ENCODE results near the gene BEAN1.
"Not testable (repeated sequence)": the region's sequence is repeated elsewhere in the genome, so short reads cannot be mapped to it uniquely, and the experiment has no call there.

The BEAN1 gene

DNA sequence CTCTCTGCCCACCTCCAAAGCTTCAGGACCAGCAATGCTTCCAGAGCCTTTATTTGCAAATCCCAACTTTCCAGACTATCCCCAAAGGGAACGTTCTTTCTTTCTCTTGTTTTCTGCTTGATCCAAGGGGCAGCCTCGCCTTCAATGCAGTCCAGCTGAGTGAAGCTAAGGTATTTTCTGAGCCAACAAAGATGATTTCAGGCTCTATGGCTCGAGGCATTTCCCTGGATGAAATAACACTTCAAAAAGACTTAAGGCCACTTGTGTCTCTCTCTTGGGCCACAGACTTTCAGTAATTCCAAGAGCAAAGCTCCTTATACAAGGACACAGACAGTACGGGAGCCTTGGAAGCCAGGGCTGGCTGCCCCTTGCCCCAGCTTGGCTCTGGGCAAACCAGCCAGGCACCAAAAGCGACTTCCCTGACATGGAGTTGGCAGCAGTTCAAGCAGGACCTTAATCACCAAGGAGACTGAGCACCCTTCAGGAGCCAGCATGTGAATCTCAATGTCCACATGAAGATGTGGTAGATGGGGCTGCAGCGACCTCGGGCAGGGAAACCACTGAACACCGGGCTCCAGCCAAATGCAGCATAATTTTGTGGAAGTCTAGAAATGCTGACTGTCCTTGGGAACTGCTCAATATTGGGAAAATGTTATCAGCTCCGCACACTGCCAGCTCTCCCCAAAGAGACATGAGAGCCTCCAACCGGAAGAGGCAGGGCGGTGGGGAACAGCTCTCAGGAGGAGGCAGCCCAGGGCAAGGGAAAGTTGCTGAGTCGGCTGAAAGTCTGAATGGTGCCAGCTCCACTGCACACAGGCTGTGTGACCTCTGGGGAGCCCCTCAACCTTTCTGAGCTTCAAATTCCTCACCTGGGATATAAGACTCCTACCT is 83.9 kb downstream of the BEAN1 start:
- DNase-seq, result no peak

DNA sequence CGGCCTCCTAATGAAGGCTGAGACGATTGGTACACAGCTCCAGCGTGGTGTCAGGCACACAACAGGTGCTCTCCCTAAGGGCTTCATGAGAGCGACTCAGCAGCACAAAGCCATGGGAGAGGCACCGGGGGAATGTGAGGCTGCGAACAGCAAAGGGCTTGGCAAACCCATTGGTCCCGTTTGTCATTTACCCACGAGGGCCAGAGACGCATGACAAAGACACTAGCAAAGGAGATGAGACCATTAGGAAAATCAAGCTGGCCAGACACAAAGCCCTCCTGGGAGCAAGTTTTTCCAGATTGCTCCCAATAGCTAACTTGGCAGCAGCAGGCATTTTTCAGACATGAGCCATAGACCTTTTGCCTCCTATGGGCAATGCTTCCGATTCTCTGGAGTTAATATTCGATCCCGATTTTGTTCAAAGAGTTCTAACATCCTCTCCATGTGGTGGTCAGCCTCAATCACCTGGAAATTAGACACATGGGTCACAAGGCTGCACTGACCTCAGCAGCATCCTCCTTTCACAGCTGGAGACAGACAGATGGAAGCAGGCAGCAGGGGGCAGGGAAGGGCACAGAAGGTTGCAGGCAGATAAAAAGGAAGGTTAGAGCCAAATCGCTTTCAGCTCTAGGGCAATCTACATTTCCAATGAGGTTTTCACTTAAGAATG is 84.6 kb downstream of the BEAN1 start:
- no peak for DNase-seq

DNA sequence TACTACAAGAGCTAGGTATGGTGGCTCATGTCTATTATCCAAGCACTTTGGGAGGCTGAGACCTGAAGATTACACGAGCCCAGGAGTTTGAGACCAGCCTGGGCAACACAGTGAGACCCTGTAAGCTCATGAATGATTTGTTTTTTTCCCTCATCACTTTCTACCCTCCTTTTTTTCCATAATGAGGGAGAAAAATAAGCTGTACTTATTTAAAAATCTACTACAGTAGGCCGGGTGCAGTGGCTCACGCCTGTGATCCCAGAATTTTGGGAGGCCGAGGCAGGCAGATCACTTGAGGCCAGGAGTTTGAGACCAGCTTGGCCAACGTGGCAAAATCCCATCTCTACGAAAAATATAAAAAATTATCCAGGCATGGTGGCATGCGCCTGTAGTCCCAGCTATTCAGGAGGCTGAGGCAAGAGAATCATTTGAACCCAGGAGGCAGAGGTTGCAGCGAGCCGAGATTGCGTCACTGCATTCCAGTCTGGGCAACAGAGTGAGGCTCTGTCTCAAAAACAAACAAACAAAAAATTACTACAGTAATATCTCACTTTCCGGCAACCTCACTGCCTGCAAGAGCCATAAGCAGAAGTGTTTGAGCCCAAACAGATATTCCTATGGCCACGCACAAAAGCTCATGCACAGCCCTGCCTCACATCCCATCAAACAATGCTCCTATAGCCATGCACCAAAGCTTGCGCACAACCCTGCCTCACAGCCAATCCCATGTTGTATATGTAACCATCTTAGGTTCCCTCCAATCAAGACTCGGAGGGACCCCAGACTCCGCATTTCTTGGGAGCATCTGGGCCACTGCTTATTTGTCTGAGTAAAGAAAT is 85.4 kb downstream of the BEAN1 start:
- no peak for DNase-seq

DNA sequence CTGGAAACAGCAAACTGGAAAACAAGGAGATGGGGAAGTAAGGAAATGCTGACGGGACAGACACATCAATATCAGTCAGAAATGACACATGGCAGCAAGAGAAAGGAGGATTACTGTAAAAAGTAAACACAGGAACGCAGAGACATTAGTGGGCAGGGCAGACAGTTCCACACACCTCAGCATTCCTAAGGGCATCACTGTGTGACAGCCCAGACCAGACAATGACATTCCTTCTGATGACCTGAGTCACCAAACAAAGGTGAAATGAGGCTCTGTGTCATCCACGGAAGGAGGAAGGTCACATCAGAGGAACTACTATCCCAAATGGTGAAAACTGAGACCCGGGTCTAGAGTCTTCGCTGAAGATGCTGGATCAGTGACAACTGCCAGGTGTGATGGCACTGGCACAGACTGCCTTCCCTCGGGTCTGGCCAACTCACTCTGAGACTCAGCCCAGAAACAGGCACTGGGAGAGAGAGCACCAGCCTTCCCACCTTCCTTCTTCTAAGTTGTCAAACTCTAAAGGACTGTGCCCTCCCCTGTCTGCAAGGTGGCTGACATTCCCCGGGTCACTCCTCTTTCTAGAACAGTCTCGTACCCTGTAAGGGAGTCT is 86.1 kb downstream of the BEAN1 start:
- no peak for DNase-seq

DNA sequence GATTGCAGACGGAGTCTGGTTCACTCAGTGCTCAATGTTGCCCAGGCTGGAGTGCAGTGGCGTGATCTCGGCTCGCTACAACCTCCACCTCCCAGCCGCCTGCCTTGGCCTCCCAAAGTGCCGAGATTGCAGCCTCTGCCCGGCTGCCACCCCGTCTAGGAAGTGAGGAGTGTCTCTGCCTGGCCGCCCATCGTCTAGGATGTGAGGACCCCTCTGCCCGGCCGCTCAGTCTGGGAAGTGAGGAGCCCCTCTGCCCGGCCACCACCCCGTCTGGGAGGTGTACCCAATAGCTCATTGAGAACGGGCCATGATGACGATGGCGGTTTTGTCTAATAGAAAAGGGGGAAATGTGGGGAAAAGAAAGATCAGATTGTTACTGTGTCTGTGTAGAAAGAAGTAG is 87.3 kb downstream of the BEAN1 start:
- DNase-seq, result not testable (repeated sequence)

DNA sequence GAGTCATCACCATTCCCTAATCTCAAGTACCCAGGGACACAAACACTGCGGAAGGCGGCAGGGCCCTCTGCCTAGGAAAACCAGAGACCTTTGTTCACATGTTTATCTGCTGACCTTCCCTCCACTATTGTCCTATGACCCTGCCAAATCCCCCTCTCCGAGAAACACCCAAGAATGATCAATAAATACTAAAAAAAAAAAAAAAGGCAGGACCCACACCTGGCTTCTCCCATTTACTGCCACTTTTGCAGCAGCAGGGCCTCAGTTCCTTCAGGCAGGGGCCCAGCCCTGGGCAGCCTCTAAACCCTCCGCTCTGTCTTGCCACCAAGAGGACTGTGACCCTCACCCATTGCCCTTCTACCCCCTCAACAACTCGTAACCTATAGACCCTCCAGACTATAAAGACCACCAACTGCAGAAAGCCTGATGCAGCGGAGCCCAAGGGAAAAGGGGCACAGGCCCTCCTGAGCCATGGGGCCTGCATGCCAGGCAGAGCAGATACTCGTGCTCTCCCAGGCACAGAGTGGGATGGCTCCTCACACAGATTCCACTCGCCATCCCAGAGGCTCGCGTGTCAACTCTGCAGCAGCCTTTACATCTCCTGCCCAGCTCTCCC is 88.0 kb downstream of the BEAN1 start:
- DNase-seq, result not testable (repeated sequence)

DNA sequence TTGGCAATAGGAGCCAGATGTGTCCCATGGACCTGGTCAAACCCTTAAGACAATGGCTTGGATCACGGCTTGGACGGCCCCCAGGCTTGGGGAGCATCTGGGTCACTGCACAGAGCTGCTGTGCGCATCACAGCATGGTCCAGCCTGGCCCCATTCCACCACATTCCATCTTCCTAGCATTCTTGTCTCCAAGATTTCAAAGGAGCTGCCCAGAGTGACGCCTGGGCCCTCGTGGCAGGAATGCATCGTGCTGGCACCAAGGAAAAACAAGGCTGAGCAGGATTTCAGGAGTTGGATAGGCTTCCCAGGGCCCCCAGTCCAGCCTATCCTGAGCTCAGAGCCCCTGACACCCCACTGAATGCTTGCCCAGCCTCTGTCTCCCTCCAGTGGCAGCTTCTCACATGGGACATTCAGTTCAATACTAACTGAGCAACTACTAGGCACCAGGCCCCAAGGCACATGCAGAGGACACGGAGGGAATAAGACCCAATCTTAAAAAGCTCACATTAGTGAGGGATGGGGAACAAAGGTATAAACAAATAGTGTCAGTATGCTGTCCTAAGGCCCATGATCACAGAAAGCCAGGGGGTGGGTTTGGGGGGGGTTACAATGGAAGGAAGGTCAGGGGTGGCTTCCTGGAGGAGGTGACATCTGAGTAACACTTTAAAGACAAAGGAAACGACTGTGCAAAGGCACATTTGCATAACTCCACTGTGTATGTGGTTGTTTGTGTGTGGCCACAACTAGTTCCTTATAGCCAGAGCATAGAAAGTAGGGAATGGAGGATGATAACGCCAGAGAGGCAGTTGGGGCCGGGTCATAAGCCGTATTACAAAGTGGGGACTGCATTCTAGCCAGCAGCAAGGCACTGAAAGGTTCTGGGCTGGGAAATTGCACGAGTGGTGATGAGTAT is 88.8 kb downstream of the BEAN1 start:
- no peak for DNase-seq

DNA sequence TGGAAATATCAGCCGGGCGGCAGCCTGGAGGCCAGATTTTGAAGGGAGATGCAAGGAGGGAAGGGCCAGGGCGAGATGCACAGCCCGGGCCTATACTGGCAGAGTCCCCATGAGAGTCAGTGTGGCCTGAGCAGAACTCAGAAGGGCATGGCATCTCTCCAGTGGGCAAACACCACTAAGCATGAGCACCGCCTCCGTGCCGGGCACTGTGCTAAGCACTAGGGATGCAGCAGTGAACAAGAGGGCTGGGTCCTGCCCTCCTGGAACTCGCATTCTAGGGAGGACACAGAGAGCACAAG is 89.4 kb downstream of the BEAN1 start:
- DNase-seq, result no peak

DNA sequence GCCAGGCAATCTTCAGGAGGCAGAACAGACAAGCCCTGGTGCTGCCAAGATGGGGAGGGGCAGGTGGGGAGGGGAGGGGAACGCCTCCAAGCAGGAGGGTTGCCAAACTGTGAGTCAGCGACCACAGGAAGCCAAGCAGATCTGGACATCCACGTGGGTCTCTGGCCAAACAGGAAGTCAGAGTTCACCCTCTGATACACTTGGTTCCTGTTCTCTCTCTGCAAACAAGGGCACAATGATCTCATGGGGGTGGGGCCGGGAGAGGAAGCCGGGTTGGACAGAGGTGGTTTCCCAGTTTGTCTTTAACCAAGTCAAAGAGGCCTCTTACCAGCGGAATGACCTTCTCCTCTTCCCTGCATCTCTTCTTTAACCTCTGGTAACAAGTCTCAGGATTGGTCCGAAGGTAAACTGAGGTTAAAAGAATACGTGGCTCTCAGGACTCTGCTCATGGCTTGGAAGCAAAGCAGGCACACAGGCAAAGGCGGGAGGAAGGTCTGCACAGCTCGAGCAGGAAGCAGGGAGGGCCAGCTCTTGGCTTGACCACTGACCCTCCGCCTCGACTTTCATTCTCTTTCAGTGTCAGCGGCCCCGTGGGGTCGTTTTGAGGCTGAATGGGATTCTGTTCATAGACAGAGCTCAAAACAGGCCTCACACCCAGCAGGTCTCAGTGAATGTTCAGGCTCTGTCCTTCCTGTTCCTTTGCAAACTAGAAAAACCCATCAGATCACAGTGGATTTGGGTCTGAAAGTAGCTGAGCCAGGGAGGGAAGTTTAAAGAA is 89.9 kb downstream of the BEAN1 start:
- peak; percentile 84 for DNase-seq

DNA sequence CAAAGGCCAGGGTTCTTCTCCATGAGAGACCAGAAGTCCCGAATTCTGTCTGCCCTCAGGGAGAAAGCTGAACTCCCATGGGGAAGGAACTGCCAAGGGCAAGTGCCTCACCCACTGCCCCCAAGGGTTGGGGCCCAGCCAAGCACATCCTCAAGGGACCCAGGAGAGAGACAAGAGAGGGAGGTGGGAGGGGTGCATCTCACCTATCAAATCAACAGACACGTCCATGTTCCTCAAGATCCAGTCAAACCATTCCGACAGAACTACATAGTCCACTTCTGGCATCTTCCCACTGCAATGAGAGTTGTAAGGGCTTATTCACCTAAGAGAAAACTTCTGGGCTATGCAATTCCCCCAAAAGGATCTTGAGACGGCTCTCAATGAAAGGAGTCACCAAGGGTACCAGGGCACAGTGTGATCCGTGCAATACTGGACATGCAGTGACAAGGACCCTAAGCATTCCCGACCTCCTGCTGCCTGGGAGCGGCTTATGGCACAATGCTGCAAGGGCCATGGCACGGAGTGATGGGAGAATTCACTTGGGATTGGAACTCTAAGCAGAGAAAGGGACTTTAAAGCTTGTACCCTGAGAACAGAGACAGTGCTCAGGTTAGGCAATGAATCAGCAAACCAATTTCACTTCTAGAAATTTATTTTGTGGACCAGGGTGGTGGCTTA is 90.6 kb downstream of the BEAN1 start:
- no peak for DNase-seq

DNA sequence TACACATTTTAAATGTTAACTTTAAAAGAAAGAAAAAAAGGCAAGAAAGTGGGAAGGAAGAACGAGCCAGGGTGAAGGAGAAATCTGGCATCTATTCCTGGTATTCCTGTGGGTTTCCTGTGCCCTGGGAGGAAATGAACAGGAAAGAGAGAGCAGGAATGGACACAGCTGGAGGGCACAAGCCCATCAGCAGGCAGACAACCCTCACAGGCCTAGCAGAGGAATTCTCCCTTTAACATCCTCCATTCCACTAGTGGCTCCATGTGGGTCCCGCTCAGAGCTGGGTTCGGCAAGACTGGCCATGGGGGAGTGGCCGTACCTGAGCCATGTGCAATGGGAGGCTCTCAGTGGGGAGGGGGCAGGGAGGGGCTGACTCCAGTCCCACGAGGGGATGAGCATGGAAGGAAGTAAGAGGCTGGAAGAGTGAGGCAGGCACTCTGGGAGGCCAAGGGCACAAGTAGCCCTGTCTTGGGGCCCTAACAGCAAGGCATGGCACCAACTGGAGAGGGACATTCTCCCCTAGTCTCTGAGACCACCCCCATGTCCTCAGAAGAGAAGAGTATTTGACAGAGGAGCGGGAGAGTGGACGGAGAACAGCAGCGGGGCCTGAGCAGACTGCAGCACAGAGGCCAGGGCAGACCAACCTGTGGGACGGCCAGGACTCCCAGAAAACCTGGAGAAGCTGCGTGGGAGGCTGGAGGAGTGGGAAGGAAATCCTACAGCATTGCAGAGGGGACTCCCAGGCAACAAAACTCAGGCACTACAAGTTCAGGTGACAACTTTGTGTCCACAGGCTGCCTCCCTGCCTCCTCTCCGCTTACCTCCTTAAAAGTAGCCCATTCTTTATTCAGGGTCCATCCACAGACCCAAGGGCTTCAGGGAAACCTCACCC is 92.6 kb downstream of the BEAN1 start:
- DNase-seq, result no peak

DNA sequence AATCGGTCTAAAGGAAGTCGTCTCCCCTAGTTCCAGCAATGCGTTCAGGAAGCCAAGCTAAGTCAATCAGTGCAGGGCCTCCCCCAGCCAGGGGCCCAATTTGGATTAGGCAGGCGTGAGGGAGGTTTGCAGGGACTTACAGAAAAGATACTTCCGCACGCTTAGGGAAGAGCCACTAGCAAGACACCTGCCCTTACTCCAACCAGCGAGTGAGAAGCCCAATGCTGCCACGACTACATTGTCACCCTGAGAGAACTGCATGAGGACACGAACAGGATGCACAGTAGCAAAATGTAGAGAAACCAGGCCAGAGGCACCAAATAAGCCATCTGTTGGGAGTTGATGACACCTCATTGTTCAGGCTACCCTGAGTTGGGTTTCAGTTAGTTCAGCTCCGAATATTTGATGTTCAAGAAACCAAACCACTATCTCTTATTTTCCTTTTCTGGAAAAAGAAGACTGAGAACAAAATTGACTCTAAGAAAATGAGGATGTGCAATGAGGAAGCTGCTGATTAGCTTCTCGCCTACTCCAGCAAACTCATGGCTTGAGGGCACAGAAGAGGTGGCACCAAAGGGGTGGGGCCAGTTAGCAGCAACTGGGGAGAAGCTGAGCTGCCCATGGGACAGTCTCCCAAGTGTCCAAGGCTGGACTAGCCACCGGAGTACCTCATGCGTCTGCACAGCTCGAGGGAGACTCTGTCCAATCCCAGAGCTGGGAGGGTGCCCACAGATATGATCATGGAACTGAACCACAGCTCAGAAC is 93.5 kb downstream of the BEAN1 start:
- DNase-seq, result no peak

DNA sequence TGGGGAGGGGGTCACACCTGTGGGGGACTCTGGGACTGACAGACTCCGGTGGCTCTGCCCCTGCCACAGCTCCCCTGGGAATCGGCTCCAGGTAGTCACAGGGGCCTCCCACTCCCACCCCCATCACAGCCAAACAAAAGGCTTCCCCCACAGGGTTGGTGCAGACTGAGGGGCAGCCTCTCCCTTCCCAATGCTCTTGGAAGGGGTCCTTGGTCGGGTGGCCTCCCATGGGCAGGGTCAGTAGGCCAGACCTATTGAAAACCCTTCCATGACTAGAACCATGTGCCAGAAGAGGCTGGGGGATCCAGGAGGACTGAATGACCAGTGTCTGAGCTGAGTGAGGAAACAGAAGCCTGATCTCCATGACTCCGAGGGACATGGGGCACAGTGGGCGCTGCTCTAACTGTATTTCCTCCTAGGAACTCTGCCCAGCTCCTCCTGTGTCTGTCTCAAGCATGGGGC is 94.2 kb downstream of the BEAN1 start:
- no peak for DNase-seq

DNA sequence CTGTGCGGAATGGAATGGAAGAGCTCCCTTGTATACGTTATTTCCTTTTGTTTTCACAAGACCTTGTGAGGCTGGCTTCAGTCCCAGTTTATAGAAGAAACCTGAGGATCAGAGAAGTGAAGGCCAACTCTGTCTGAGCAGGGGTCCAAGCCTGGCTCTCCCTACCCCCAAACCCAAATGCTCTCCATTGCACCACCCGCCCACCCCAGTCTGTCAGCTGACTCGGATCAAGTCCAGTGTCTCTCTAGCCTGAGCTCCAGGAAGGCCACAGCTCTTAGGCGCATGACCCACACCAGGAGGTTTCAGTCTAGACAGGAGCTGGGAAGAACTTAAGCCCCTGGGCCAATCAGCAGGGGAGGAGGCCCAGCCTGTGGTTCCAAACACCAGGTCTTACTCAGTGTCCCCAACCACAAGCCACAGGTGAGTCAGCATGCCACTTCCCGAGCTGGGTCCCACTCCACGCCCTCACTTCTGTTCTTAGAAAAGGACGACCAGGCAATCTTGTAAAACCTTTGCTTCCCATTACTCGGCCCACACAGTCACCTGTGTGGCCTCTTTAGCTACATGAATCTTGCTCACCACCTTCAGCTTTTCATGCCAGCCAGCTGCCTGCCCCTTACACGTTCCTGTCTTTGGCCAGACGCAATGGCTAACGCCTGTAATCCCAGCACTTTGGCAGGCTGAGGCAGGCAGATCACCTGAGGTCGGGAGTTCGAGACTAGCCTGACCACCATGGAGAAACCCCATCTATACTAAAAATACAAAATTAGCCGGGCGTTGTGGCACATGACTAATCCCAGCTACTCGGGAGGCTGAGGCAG is 95.1 kb downstream of the BEAN1 start:
- no peak for DNase-seq

DNA sequence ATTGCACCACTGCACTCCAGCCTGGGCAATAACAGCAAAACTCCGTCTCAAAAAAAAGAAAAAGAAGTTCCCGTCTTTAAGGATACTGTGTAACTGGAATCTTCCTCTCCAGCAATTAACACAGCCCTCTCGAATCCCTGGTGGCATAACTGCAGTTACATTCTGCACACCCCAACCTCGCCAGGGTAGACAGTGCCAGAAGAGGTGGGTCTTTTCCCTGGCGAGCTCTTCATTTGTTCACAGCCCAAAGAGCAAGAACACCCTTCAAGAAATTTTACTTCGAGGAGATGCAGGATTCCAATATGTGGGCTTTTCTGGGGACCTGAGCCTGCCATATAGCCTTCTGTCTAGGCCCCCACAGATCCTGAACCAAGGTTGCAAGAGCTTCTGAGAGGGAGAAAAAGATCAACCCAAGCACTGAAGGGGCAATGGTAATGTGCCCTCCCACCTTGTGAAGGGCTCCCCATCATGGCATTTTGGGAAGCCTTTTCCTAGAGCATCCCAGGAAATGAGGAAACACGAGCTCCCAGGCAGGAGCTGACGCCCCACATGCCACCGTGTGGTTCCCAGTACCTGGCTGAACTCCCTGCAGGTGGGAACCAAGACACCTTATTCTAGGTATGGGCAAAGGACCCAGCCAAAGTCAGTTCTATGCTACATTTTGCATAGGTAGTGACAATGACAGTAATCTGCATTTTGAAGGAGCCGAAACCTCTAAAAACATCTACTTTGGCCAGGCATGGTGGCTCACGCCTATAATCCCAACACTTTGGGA is 95.9 kb downstream of the BEAN1 start:
- no peak for DNase-seq

DNA sequence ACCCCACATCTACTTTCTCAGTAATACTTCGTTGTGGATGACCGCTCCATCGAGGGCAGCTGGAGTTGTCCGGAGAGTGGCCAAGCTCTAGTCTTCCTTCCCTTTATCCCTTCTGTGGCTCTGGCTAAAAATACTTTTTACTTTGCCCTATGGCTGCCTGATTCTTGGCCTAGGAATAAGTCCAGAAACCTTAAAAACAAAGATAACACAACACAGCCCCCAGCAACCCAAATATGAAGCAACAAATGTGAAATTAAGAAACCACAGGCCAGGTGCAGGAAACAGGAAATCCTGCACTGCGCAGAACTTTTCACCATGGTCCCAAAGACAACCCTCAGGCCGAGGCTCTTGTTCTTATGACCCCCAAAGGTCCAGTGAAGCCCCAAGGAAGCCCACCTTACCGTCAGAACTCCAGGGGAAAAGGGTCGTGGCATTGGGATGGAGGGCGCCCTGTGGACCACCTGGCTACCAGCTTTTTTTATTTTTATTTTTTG is 96.8 kb downstream of the BEAN1 start:
- no peak for DNase-seq
